ENCODE results near the gene H6PD. TPM values are rescaled to one million over a fixed set of nuclear protein-coding genes. Genes with fewer than 3 reads are reported as not detected.

Gene H6PD
- total and polyA plus RNA-seq, 2 experiments from 2014 or later, result 1.2 to 4.7 TPM

- Histone ChIP-seq H4K20me1 (replicated peaks; ENCODE audit: insufficient read depth) (no peaks in the 10 kb centered on the region), H3K4me1 (ENCODE audit: insufficient read depth) (peaks cover 29% of the 10 kb centered on the region), H3K9me2 (ENCODE audit: insufficient read depth) (no peaks in the 10 kb centered on the region), H3K4me3 (0 out of 2 replicates have a peak overlapping the region, but pooled peaks have one; percentile 5), H3K27ac (ENCODE audit: low read depth) (peak overlapping the region; percentile 13; the same call in 1 of the 2 replicates), H3F3A (replicated peaks; ENCODE audit: low read depth) (no peaks in the 10 kb centered on the region), H3K27me3 (ENCODE audit: insufficient read depth) (no peaks in the 10 kb centered on the region), H2AFZ (no peak overlapping the region), H3K4me2 (peak overlapping the region; percentile 8), H3K36me3 (ENCODE audit: insufficient read depth) (no peaks in the 10 kb centered on the region), H3K79me2 (replicated peaks; ENCODE audit: insufficient read depth) (no peaks in the 10 kb centered on the region)
- Mint-ChIP-seq H3K27ac (0 out of 2 replicates have a peak overlapping the region, but pooled peaks have one; percentile 9), H3K36me3 (ENCODE audit: low read depth) (no peaks in the 10 kb centered on the region; the same call in 2 of the 3 replicates), H3K27me3 (ENCODE audit: insufficient read depth, low read depth, poor library complexity) (peaks cover 12% of the 10 kb centered on the region), H3K9me3 (peaks cover under 1% of the 10 kb centered on the region; the same call in 2 of the 3 replicates), H3K4me1 (peaks cover 54% of the 10 kb centered on the region), H3K4me3 (peak overlapping the region; percentile 30)
- DNase-seq (ENCODE audit: low spot score) (peak; percentile 64), ATAC-seq (peak; percentile 51)
- TF ChIP-seq REST (IDR thresholded peaks at IDR 0.05; ENCODE audit: unreplicated experiment), result no peak
Measured at GRCh38 chr1:9253004-9253403, 18.4 kb downstream of the H6PD start.

- Histone ChIP-seq H3K27ac (ENCODE audit: low read depth) (peak overlapping the region; percentile 7; the same call in 1 of the 2 replicates), H3K9me2 (ENCODE audit: insufficient read depth) (0 out of 2 replicates have a peak, but pooled peaks cover 3% of the 10 kb centered on the region), H3K79me2 (replicated peaks; ENCODE audit: insufficient read depth) (no peaks in the 10 kb centered on the region), H3K4me2 (peak overlapping the region; percentile 8; the same call in 1 of the 2 replicates), H3F3A (replicated peaks; ENCODE audit: low read depth) (peaks cover 3% of the 10 kb centered on the region; the same call in 1 of the 2 replicates), H3K4me3 (no peak overlapping the region), H4K20me1 (replicated peaks; ENCODE audit: insufficient read depth) (no peaks in the 10 kb centered on the region), H3K4me1 (ENCODE audit: insufficient read depth) (peaks cover 29% of the 10 kb centered on the region), H2AFZ (no peak overlapping the region), H3K27me3 (ENCODE audit: insufficient read depth) (no peaks in the 10 kb centered on the region), H3K36me3 (ENCODE audit: insufficient read depth) (no peaks in the 10 kb centered on the region)
- H3K27me3 Mint-ChIP-seq (ENCODE audit: insufficient read depth, low read depth, poor library complexity), result peaks cover 14% of the 10 kb centered on the region
- H3K36me3 Mint-ChIP-seq (ENCODE audit: low read depth), result peaks cover 4% of the 10 kb centered on the region; the same call in 2 of the 3 replicates
- peaks cover 7% of the 10 kb centered on the region; the same call in 2 of the 3 replicates for H3K9me3 Mint-ChIP-seq
- DNase-seq (ENCODE audit: low spot score), result no peak
- H3K4me1 Mint-ChIP-seq, result peaks cover 51% of the 10 kb centered on the region
- H3K27ac Mint-ChIP-seq, result peak overlapping the region; percentile 31; the same call in 1 of the 2 replicates
- ATAC-seq, result peak; percentile 2; the same call in 1 of the 3 replicates
- TF ChIP-seq, protein P1, sequence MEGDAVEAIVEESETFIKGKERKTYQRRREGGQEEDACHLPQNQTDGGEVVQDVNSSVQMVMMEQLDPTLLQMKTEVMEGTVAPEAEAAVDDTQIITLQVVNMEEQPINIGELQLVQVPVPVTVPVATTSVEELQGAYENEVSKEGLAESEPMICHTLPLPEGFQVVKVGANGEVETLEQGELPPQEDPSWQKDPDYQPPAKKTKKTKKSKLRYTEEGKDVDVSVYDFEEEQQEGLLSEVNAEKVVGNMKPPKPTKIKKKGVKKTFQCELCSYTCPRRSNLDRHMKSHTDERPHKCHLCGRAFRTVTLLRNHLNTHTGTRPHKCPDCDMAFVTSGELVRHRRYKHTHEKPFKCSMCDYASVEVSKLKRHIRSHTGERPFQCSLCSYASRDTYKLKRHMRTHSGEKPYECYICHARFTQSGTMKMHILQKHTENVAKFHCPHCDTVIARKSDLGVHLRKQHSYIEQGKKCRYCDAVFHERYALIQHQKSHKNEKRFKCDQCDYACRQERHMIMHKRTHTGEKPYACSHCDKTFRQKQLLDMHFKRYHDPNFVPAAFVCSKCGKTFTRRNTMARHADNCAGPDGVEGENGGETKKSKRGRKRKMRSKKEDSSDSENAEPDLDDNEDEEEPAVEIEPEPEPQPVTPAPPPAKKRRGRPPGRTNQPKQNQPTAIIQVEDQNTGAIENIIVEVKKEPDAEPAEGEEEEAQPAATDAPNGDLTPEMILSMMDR (conservative IDR thresholded peaks at IDR 0.05; ENCODE audit: low read depth in 2 of 2), result no peak
- TF ChIP-seq NANOG (IDR thresholded peaks at IDR 0.05; ENCODE audit: borderline replicate concordance) (no peak), ZNF331 (CRISPR knock-in tag; IDR thresholded peaks at IDR 0.05; ENCODE audit: low read depth) (no peak), CREB1 (CRISPR knock-in tag; IDR thresholded peaks at IDR 0.05; ENCODE audit: low read depth) (no peak), ZNF114 (CRISPR knock-in tag; IDR thresholded peaks at IDR 0.05) (no peak), STAT1 (IDR thresholded peaks at IDR 0.05; ENCODE audit: unreplicated experiment) (no peak)
- TF ChIP-seq, protein P2, sequence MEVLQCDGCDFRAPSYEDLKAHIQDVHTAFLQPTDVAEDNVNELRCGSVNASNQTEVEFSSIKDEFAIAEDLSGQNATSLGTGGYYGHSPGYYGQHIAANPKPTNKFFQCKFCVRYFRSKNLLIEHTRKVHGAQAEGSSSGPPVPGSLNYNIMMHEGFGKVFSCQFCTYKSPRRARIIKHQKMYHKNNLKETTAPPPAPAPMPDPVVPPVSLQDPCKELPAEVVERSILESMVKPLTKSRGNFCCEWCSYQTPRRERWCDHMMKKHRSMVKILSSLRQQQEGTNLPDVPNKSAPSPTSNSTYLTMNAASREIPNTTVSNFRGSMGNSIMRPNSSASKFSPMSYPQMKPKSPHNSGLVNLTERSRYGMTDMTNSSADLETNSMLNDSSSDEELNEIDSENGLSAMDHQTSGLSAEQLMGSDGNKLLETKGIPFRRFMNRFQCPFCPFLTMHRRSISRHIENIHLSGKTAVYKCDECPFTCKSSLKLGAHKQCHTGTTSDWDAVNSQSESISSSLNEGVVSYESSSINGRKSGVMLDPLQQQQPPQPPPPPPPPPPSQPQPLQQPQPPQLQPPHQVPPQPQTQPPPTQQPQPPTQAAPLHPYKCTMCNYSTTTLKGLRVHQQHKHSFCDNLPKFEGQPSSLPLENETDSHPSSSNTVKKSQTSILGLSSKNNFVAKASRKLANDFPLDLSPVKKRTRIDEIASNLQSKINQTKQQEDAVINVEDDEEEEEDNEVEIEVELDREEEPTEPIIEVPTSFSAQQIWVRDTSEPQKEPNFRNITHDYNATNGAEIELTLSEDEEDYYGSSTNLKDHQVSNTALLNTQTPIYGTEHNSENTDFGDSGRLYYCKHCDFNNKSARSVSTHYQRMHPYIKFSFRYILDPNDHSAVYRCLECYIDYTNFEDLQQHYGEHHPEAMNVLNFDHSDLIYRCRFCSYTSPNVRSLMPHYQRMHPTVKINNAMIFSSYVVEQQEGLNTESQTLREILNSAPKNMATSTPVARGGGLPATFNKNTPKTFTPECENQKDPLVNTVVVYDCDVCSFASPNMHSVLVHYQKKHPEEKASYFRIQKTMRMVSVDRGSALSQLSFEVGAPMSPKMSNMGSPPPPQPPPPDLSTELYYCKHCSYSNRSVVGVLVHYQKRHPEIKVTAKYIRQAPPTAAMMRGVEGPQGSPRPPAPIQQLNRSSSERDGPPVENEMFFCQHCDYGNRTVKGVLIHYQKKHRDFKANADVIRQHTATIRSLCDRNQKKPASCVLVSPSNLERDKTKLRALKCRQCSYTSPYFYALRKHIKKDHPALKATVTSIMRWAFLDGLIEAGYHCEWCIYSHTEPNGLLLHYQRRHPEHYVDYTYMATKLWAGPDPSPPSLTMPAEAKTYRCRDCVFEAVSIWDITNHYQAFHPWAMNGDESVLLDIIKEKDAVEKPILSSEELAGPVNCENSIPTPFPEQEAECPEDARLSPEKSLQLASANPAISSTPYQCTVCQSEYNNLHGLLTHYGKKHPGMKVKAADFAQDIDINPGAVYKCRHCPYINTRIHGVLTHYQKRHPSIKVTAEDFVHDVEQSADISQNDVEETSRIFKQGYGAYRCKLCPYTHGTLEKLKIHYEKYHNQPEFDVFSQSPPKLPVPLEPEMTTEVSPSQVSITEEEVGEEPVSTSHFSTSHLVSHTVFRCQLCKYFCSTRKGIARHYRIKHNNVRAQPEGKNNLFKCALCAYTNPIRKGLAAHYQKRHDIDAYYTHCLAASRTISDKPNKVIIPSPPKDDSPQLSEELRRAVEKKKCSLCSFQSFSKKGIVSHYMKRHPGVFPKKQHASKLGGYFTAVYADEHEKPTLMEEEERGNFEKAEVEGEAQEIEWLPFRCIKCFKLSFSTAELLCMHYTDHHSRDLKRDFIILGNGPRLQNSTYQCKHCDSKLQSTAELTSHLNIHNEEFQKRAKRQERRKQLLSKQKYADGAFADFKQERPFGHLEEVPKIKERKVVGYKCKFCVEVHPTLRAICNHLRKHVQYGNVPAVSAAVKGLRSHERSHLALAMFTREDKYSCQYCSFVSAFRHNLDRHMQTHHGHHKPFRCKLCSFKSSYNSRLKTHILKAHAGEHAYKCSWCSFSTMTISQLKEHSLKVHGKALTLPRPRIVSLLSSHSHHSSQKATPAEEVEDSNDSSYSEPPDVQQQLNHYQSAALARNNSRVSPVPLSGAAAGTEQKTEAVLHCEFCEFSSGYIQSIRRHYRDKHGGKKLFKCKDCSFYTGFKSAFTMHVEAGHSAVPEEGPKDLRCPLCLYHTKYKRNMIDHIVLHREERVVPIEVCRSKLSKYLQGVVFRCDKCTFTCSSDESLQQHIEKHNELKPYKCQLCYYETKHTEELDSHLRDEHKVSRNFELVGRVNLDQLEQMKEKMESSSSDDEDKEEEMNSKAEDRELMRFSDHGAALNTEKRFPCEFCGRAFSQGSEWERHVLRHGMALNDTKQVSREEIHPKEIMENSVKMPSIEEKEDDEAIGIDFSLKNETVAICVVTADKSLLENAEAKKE (CRISPR knock-in tag; IDR thresholded peaks at IDR 0.05), result no peak
- H3K4me3 Mint-ChIP-seq, result no peak overlapping the region; the same call in 2 of the 3 replicates
Measured at GRCh38 chr1:9253453-9254105, 19.0 kb downstream of the H6PD start.
